Activated CD4-positive, alpha-beta T cell treated with anti-CD3 and anti-CD28 coated beads, Interleukin-2, amount 50 U/mL, for 24 hours (primary cell): ENCODE data around the gene PEAK1.

ENCODE experiments used
- DNase-seq, 2 donors: peaks; one replicate each; pipeline ENCODE4 v3.0.0-alpha.2; 2020; ENCODE audit warnings: low read depth in 1 of 2, low spot score in 1 of 2

Gene PEAK1

GRCh38 chr15:77402740-77403379, 17.0 kb downstream of the PEAK1 start:
- no peak for DNase-seq

- no peak for DNase-seq
These were observed 19.6 kb downstream of the PEAK1 start for GRCh38 chr15:77400258-77400657.

GRCh38 chr15:77398927-77399326, 21.0 kb downstream of the PEAK1 start:
- DNase-seq, result no peak

GRCh38 chr15:77396692-77397091, 23.2 kb downstream of the PEAK1 start:
- DNase-seq, result no peak

GRCh38 chr15:77395013-77395774, 24.7 kb downstream of the PEAK1 start:
- no peak for DNase-seq

GRCh38 chr15:77393471-77393840, 26.4 kb downstream of the PEAK1 start:
- DNase-seq, result no peak

GRCh38 chr15:77392762-77393470, 27.0 kb downstream of the PEAK1 start:
- no peak for DNase-seq

- DNase-seq, result no peak
These were observed 28.4 kb downstream of the PEAK1 start for GRCh38 chr15:77391372-77391951.

- no peak for DNase-seq
These were observed 32.4 kb downstream of the PEAK1 start for GRCh38 chr15:77387365-77388105.

GRCh38 chr15:77386626-77387025, 33.3 kb downstream of the PEAK1 start:
- no peak for DNase-seq

GRCh38 chr15:77384589-77385359, 35.1 kb downstream of the PEAK1 start:
- no peak for DNase-seq

GRCh38 chr15:77384086-77384485, 35.8 kb downstream of the PEAK1 start:
- DNase-seq, result no peak

- no peak for DNase-seq
These were observed 39.9 kb downstream of the PEAK1 start for GRCh38 chr15:77380033-77380432.

- no peak for DNase-seq
These were observed 43.1 kb downstream of the PEAK1 start for GRCh38 chr15:77376770-77377169.

GRCh38 chr15:77375133-77375532, 44.8 kb downstream of the PEAK1 start:
- no peak for DNase-seq

GRCh38 chr15:77373441-77373840, 46.5 kb downstream of the PEAK1 start:
- DNase-seq, result no peak

GRCh38 chr15:77371850-77372563, 47.9 kb downstream of the PEAK1 start:
- DNase-seq, result no peak

GRCh38 chr15:77370580-77370979, 49.3 kb downstream of the PEAK1 start:
- no peak for DNase-seq

- DNase-seq, result no peak
These were observed 50.7 kb downstream of the PEAK1 start for GRCh38 chr15:77369168-77369567.

GRCh38 chr15:77367631-77368030, 52.3 kb downstream of the PEAK1 start:
- DNase-seq, result no peak
